ENCODE measurements around the gene LCTL. TPM values are rescaled to one million over a fixed set of nuclear protein-coding genes. Genes with fewer than 3 reads are reported as not detected.

LCTL gene
- total and polyA plus RNA-seq, 7 donors: 0.01 TPM; not detected in 6

DNA sequence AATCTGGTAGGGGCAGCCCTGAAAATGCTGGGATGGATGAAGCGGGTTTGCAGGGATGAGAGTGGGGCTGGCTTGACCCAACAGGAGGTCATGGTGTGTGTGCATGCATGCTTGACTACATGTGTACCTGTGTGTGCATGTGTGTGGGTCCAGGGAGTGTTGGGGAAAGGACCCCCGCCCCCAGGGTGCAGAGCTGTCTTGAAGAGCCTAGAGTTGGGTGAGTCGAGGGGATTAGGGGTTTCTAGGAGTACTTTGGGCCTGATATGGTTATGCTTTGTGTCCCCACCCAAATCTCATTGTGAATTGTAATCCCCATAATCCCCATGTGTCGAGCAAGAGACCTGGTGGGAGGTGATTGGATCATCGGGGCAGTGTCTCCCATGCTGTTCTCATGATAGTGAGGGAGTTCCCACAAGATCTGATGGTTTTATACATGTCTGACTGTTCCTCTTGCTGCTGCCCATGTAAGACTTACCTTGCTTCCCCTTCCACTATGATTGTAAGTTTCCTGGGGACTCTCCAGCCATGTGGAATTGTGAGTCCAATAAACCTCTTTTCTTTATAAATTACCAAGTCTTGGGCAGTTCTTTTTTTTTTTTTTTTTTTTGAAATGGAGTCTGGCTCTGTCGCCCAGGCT is 5.2 kb upstream of the LCTL start:
- WGBS, 2 donors: 78 to 84% methylated on average over 6 of the region's 6 CpGs
- intact Hi-C loops (cut with DNase I): no loop called here
- DNase-seq: no peak

DNA sequence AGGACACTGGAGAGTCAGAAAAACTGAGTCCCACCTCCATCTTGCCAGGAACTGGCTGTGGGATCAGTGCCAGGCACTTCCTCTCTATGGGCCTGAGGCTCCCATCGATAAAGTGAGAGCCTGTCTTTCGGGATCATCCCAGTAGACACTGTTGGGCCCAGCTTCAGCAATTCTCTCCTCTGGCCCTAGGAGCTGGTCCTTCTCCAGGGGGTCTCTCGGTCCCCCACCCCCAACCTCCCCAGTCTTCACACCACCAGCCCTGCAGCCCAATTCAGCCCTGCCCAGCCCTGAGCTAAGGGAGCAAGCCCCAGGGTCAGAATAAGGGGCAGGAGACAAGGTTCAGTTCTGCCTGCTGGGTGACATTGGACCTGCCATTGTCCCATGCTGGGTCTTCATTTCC is 4.5 kb upstream of the LCTL start:
- H3K9me3 ChIP-seq: no peaks in the 10 kb centered on the region
- intact Hi-C loops (cut with DNase I): no loop called here
- no peak overlapping the region for H3K4me3 ChIP-seq
- no peak for DNase-seq
- H3K36me3 ChIP-seq: no peaks in the 10 kb centered on the region
- no peak overlapping the region for H3K27ac ChIP-seq
- WGBS, 2 donors: 82 to 85% methylated on average over 3 of the region's 3 CpGs
- TF ChIP-seq, protein P1, sequence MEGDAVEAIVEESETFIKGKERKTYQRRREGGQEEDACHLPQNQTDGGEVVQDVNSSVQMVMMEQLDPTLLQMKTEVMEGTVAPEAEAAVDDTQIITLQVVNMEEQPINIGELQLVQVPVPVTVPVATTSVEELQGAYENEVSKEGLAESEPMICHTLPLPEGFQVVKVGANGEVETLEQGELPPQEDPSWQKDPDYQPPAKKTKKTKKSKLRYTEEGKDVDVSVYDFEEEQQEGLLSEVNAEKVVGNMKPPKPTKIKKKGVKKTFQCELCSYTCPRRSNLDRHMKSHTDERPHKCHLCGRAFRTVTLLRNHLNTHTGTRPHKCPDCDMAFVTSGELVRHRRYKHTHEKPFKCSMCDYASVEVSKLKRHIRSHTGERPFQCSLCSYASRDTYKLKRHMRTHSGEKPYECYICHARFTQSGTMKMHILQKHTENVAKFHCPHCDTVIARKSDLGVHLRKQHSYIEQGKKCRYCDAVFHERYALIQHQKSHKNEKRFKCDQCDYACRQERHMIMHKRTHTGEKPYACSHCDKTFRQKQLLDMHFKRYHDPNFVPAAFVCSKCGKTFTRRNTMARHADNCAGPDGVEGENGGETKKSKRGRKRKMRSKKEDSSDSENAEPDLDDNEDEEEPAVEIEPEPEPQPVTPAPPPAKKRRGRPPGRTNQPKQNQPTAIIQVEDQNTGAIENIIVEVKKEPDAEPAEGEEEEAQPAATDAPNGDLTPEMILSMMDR (IDR thresholded peaks at IDR 0.05): no peak
- no peak for TF ChIP-seq POLR2A (IDR thresholded peaks at IDR 0.05)
- TF ChIP-seq EP300 (IDR thresholded peaks at IDR 0.05): no peak
- no peak for TF ChIP-seq POLR2AphosphoS5 (IDR thresholded peaks at IDR 0.05)
- peaks cover 0 to 4% (median 0%) of the 10 kb centered on the region in 4 donors for H3K4me1 ChIP-seq
- H3K27me3 ChIP-seq: no peaks in the 10 kb centered on the region

More for the DNA sequence above, 5.2 kb upstream of the LCTL start:
- TF ChIP-seq, protein P1 (IDR thresholded peaks at IDR 0.05): no peak
- TF ChIP-seq POLR2A (IDR thresholded peaks at IDR 0.05) (no peak), POLR2AphosphoS5 (IDR thresholded peaks at IDR 0.05) (no peak), EP300 (IDR thresholded peaks at IDR 0.05) (no peak)
- peaks cover 0 to 4% (median 0%) of the 10 kb centered on the region in 4 donors for H3K4me1 ChIP-seq
- no peak overlapping the region for H3K27ac ChIP-seq
- no peaks in the 10 kb centered on the region for H3K27me3 ChIP-seq
- no peak overlapping the region for H3K4me3 ChIP-seq
- H3K36me3 ChIP-seq: no peaks in the 10 kb centered on the region
- no peaks in the 10 kb centered on the region for H3K9me3 ChIP-seq

DNA sequence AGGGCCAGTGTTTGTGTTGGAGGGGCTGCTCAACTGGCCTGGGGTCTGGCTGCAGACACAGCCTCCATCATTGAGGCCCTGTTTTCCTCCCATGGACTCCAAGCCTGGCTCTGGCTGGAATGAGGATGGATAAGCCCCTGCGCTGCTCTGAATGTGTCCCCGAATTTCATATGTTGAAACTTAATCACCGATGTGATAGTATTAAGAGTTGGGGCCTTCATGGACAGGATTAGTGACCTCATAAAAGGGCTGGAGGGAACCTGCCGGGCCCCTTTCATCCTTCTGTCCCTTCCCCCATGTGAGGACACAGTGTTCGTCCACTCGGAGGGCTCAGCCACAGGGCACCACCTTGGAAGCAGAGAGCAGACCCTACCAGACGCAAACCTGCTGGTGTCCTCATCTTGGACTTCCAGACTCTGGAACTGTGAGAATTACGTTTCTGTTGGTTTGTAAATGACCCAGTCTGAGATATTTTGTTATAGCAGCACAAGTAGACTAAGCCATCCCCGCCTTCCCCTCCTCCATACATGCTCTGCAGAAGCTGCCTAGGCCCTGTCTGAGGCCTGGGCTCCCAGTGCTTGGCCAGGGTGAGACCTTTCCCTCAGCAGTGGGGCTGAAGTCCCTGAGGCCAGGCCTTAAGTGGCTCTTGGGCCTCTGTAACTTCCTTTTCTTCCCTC is 3.8 kb upstream of the LCTL start:
- Histone ChIP-seq H3K4me1 (peaks cover 0 to 4% (median 0%) of the 10 kb centered on the region in 4 donors), H3K4me3 (no peak overlapping the region)

DNA sequence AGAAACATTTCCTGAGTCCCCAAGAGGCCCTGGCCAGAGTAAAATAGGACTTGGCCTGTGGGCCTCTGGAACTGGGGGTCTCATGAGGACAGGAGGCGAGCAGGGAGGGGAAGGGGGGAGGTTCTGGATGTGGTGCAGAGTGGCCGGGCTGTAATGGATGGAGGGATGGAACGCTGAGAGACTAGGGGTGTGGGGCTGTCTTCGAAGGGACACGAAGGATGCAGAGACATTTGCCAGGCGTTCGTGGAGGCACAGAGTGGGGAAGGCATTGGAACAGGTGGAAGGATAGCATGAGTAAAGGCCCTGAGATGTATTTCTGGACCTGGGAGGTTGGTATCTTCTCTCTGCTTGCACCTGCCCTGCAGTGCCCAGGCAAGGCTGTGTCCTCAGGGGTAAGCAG is 2.1 kb upstream of the LCTL start:
- DNase-seq: no peak
- H3K27ac ChIP-seq: no peak overlapping the region
- H3K4me1 ChIP-seq: peaks cover 0 to 4% (median 0%) of the 10 kb centered on the region in 4 donors
- no peaks in the 10 kb centered on the region for H3K9me3 ChIP-seq
- intact Hi-C loops (cut with DNase I): no loop called here
- H3K27me3 ChIP-seq: no peaks in the 10 kb centered on the region
- WGBS, 2 donors: 91 to 94% methylated on average over 7 of the region's 7 CpGs
- H3K36me3 ChIP-seq: no peaks in the 10 kb centered on the region
- H3K4me3 ChIP-seq: no peak overlapping the region
- TF ChIP-seq POLR2AphosphoS5 (IDR thresholded peaks at IDR 0.05) (no peak), EP300 (IDR thresholded peaks at IDR 0.05) (no peak), POLR2A (IDR thresholded peaks at IDR 0.05) (no peak)
- TF ChIP-seq, protein P1 (IDR thresholded peaks at IDR 0.05): no peak

More for the DNA sequence above, 3.8 kb upstream of the LCTL start:
- DNase-seq: no peak
- Histone ChIP-seq H3K27ac (no peak overlapping the region), H3K9me3 (no peaks in the 10 kb centered on the region), H3K27me3 (no peaks in the 10 kb centered on the region), H3K36me3 (no peaks in the 10 kb centered on the region)
- WGBS, 2 donors: 75 to 82% methylated on average over 9 of the region's 9 CpGs
- TF ChIP-seq, protein P1 (IDR thresholded peaks at IDR 0.05): no peak
- no peak for TF ChIP-seq POLR2AphosphoS5 (IDR thresholded peaks at IDR 0.05)
- TF ChIP-seq EP300 (IDR thresholded peaks at IDR 0.05): no peak
- TF ChIP-seq POLR2A (IDR thresholded peaks at IDR 0.05): no peak
- intact Hi-C loops (cut with DNase I): no loop called here

Measured in sigmoid colon (tissue), 7 donors.